NK-92 (cell line): Measurements from ENCODE around the gene IL10RA.
"Not testable (repeated sequence)": the region's sequence is repeated elsewhere in the genome, so short reads cannot be mapped to it uniquely, and the experiment has no call there.

Source experiments
- DNase-seq: peaks from one replicate; lab custom pipeline; 2025; ENCODE audit not compliant: unreplicated experiment; lab: John Stamatoyannopoulos, UW

IL10RA gene

GRCh38 chr11:118005224-118006152 is 19.3 kb downstream of the IL10RA start:
- DNase-seq = no peak

GRCh38 chr11:118006153-118006534 is 19.9 kb downstream of the IL10RA start:
- DNase-seq = no peak

- DNase-seq = no peak
These were observed 20.8 kb downstream of the IL10RA start for GRCh38 chr11:118007040-118007439.

GRCh38 chr11:118007563-118008270 is 21.5 kb downstream of the IL10RA start:
- DNase-seq = not testable (repeated sequence)

GRCh38 chr11:118008271-118008911 is 22.2 kb downstream of the IL10RA start:
- no peak for DNase-seq

- no peak for DNase-seq
These were observed 23.9 kb downstream of the IL10RA start for GRCh38 chr11:118009864-118010737.

GRCh38 chr11:118010738-118011461 is 24.7 kb downstream of the IL10RA start:
- DNase-seq = no peak

- no peak for DNase-seq
These were observed 26.0 kb downstream of the IL10RA start for GRCh38 chr11:118012083-118012669.

- no peak for DNase-seq
These were observed 27.8 kb downstream of the IL10RA start for GRCh38 chr11:118014022-118014421.

- no peak for DNase-seq
These were observed 29.2 kb downstream of the IL10RA start for GRCh38 chr11:118015385-118015841.

GRCh38 chr11:118016104-118016503 is 29.9 kb downstream of the IL10RA start:
- no peak for DNase-seq

GRCh38 chr11:118017111-118017510 is 30.9 kb downstream of the IL10RA start:
- no peak for DNase-seq

- no peak for DNase-seq
These were observed 31.6 kb downstream of the IL10RA start for GRCh38 chr11:118017631-118018315.

GRCh38 chr11:118018401-118018800 is 32.2 kb downstream of the IL10RA start:
- no peak for DNase-seq

- no peak for DNase-seq
These were observed 35.0 kb downstream of the IL10RA start for GRCh38 chr11:118021146-118021545.

- DNase-seq = no peak
These were observed 41.5 kb downstream of the IL10RA start for GRCh38 chr11:118027694-118028093.

- DNase-seq = no peak
These were observed 42.4 kb downstream of the IL10RA start for GRCh38 chr11:118028626-118029025.

GRCh38 chr11:118033443-118033842 is 47.2 kb downstream of the IL10RA start:
- DNase-seq = no peak

- DNase-seq = no peak
These were observed 55.9 kb downstream of the IL10RA start for GRCh38 chr11:118042141-118042540.
